Stimulated activated naive CD8-positive, alpha-beta T cell treated with anti-CD3 and anti-CD28 coated beads, Interleukin-15, Interleukin-2, amounts not matched to agents 100 U/mL and 50 U/mL, for 24 hours (primary cell): ENCODE results near the gene SAMD13.

Experiments used
- ATAC-seq: fragments of 150-1000 bp; cut with Tn5 transposase; one replicate; pipeline ENCODE4 v1.10.0; 2021
- DNase-seq: peaks from one replicate; pipeline ENCODE4 v3.0.0; 2021

The SAMD13 gene, protein sequence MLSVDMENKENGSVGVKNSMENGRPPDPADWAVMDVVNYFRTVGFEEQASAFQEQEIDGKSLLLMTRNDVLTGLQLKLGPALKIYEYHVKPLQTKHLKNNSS

GRCh38 chr1:84301004-84301784 is at the start of gene SAMD13:
SAMD13 (plus strand) TSS chr1:84301708; CDS start chr1:84303235, 1,527 bp downstream.
- ATAC-seq: no peak
- peak; percentile 53 for DNase-seq

GRCh38 chr1:84253036-84253435 is 48.5 kb upstream of the SAMD13 start:
- DNase-seq (no peak), ATAC-seq (no peak)

- ATAC-seq (no peak), DNase-seq (no peak)
Measured at GRCh38 chr1:84253891-84254290, 47.6 kb upstream of the SAMD13 start.

- ATAC-seq (no peak), DNase-seq (no peak)
Measured at GRCh38 chr1:84254703-84255238, 46.7 kb upstream of the SAMD13 start.

GRCh38 chr1:84255582-84255981 is 45.9 kb upstream of the SAMD13 start:
- no peak for ATAC-seq
- no peak for DNase-seq

DNA sequence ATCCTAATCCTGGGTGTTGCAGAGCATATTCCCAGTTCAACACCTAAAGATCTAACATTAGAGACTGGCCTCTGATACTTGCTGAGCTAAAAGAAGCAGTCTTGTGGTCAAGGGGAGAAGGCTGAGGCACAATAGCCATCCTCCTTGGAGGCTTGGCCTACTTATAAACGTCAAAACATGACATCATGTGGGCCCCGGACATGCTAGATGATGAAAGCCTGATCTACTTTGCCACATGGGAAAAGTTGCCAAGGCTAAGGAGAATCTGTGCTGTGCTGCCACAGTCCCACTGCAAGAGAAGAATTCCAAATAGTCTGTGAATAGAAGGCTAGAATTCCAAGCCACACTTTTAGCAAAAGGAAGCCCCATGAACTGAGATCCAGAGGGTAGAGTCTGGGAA is 43.9 kb upstream of the SAMD13 start:
- DNase-seq: no peak
- ATAC-seq: no peak

- ATAC-seq (no peak), DNase-seq (no peak)
Measured at GRCh38 chr1:84259376-84259775, 42.1 kb upstream of the SAMD13 start.

- ATAC-seq: no peak
Measured at GRCh38 chr1:84259989-84260388, 41.5 kb upstream of the SAMD13 start.

DNA sequence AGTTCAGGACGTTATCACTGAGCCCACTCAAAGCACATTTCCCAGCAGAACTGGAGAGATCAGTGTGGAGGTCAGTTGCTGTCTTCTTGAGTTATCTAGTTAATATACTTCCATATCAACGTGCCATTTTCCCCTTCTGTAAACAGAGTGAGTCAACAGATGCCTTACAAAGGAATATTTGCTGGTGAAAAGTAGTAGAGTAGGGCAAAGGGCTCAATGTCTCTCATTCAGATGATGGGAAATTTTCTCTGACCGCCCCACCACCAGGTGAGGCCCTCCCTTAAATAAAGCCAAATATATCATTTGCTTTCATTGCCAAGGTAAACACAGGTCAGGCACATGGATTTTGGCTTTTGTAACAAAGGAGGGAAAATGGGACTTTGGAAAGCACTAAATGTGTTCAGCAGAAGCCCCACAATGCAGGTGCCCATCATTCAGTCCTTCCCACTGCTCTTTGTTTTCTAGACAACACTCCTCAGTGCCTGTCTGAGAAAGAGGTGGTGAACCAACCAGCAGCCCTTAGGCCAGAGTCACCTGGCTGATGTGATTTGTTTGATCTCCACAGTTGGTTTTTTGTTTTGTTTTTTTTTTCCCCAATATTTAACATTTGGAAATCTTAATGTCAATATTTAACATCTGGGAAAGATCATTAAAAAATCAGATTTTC is 40.5 kb upstream of the SAMD13 start:
- DNase-seq (no peak), ATAC-seq (no peak)

More at GRCh38 chr1:84259989-84260388, 41.5 kb upstream of the SAMD13 start:
- no peak for DNase-seq

GRCh38 chr1:84264961-84265360 is 36.5 kb upstream of the SAMD13 start:
- no peak for DNase-seq
- no peak for ATAC-seq

- ATAC-seq: no peak
Measured at GRCh38 chr1:84265867-84266266, 35.6 kb upstream of the SAMD13 start.

GRCh38 chr1:84266748-84267147 is 34.8 kb upstream of the SAMD13 start:
- DNase-seq (no peak), ATAC-seq (no peak)

More at GRCh38 chr1:84265867-84266266, 35.6 kb upstream of the SAMD13 start:
- DNase-seq: no peak

- ATAC-seq (no peak), DNase-seq (no peak)
Measured at GRCh38 chr1:84267476-84267875, 34.0 kb upstream of the SAMD13 start.

- ATAC-seq (no peak), DNase-seq (no peak)
Measured at GRCh38 chr1:84268346-84268745, 33.2 kb upstream of the SAMD13 start.

- ATAC-seq (no peak), DNase-seq (no peak)
Measured at GRCh38 chr1:84269306-84269705, 32.2 kb upstream of the SAMD13 start.

GRCh38 chr1:84271441-84272151 is 29.9 kb upstream of the SAMD13 start:
- peak; percentile 46 for ATAC-seq

DNA sequence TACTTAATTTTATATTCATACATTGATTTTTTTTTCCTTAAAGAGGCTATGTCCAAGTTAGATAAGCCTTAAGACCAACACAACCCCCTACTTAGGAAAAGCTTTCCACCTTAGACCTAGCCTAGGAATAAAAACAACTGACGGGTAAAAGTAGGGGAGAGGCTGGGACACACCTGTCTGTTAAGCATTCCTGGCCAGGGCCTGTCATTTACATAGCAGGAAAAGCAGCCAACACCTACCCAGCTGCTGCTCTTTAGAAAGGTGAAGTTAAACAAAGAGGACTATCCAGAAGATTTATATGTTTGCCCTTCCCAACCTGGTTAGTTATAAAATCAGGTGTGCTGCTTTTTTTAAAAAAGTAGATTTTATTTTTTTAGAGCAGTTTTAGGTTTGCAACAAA is 29.1 kb upstream of the SAMD13 start:
- ATAC-seq: no peak
- DNase-seq: no peak

More at GRCh38 chr1:84271441-84272151, 29.9 kb upstream of the SAMD13 start:
- no peak for DNase-seq

DNA sequence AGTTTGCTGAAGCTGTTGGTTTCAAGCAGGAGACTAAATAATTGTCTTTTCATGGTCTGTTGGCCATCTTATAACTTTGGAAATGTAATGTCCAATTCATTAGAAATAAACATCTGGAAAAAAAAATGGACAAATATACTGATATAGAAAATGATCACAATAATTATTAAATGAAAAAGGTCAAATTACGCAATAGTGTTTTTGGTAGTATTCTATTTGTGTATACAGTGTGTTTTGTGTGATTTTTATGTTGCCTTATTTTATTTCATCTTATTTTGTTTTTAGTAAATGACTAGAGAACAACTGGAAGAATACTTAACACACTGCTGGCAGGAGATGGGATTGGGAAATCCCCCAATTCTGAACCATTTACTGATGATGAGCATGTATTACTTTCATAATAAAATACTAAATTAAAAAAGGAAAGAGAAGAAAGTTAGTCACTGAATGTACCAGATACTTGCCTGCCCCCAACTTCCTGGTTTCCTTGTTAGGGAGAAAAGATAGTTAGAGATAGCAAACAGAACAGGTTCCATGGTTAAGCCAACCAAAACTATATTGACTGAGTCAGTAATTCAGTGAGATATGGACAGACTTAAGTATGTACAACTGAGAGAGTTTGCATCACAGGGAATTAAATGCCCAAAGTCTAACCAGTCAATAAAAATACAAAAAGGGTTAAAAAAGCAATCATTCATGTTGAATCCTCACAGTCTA is 24.0 kb upstream of the SAMD13 start:
- ATAC-seq (no peak), DNase-seq (no peak)

- ATAC-seq (no peak), DNase-seq (no peak)
Measured at GRCh38 chr1:84278905-84279304, 22.6 kb upstream of the SAMD13 start.

DNA sequence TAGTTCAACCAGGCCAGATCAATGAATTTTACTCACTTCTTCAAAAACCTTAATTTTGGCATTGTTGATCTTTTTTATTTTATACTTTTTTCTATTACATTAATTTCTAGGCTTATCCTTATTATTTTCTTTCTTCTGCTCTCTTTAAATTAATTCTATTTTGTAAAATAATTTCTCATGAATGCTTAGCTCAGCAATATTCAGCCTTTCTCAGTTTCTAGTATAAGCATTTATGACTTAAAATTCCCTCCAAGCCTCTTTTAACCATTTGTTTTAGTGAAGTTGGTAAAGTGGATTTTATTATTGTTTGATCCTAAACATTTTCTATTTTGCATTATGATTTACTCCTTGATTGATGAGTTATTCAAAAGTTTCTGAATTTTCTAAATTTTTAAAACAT is 20.6 kb upstream of the SAMD13 start:
- no peak for ATAC-seq

GRCh38 chr1:84282780-84283333 is 18.7 kb upstream of the SAMD13 start:
- ATAC-seq: no peak
- no peak for DNase-seq

More for the DNA sequence above, 20.6 kb upstream of the SAMD13 start:
- no peak for DNase-seq
